HepG2 (cell line): ENCODE data around the gene ANKRD6. TPM values are rescaled to one million over a fixed set of nuclear protein-coding genes. Genes with fewer than 3 reads are reported as not detected.

ENCODE experiments used
- ATAC-seq: fragments of 200-7000 bp; cut with Tn5 transposase; 3 replicates; pipeline ENCODE4 v1.9.1; 2020; ENCODE audit warnings: mild to moderate bottlenecking, moderate library complexity
- BruUV-seq: library from RNA; stranded (reverse); fragments of 400-500 nt; replicated peaks from 2 replicates; lab custom pipeline; 2021; lab: Mats Ljungman, UMichigan
- CTCF ChIA-PET: fragments of 300-600 bp; formaldehyde crosslinking; extraction: SDS; loops from one replicate; lab custom pipeline; 2021; ENCODE audit warnings: low total read pairs, inconsistent platforms, low intra/inter-chr PET ratio; lab: Yijun Ruan, JAX
- POLR2A ChIA-PET: fragments of 350-600 bp; sonication (Branson Sonifier 250); formaldehyde crosslinking; loops from one replicate; lab custom pipeline; 2020; ENCODE audit warnings: antibody characterized with exemption, inconsistent platforms; lab: Yijun Ruan, JAX
- DNase-seq: peaks from one replicate; pipeline ENCODE4 v3.0.0-alpha.2; 2015; ENCODE audit warnings: low spot score
- FAIRE-seq: peaks from 3 replicates; lab custom pipeline; 2011; peaks lifted over from hg19 to GRCh38; lab: Jason Lieb, UNC
- H2AFZ ChIP-seq: one replicate; pipeline ENCODE4 v1.6.1; 2011; ENCODE audit warnings: low read length, inconsistent platforms
- H3K27ac ChIP-seq: fragments of 300-600 bp; 3 replicates; pipeline ENCODE4 v1.8.0; 2011; ENCODE audit warnings: mixed run types, mild to moderate bottlenecking, mixed read lengths, low read length, inconsistent platforms; ENCODE audit not compliant: insufficient read depth; ENCODE audit errors: extremely low read length
- H3K27me3 ChIP-seq, 2 experiments: fragments of 200-600 bp in 1 of 2; 2 replicates in 1 of 2; 3 replicates in 1 of 2; pipeline versions ENCODE4 v1.6.0 to v1.8.0; 2011; ENCODE audit warnings: low read length in 2 of 2, mild to moderate bottlenecking in 2 of 2, moderate library complexity in 2 of 2, inconsistent platforms in 1 of 2; ENCODE audit not compliant: insufficient read depth in 2 of 2, control insufficient read depth in 1 of 2
- H3K36me3 ChIP-seq, 2 experiments: fragments of 200-600 bp in 1 of 2; replicated peaks in 1 of 2; 2 replicates in 1 of 2; 3 replicates in 1 of 2; pipeline versions ENCODE4 v1.5.1 to v1.8.0; 2011; ENCODE audit warnings: low read length in 2 of 2, inconsistent platforms in 1 of 2; ENCODE audit not compliant: insufficient read depth in 2 of 2, control insufficient read depth in 1 of 2
- H3K4me1 ChIP-seq: 2 replicates; pipeline ENCODE4 v1.5.1; 2012; ENCODE audit warnings: low read length, inconsistent platforms; ENCODE audit not compliant: insufficient read depth
- H3K4me2 ChIP-seq: 2 replicates; pipeline ENCODE4 v1.6.0; 2011; ENCODE audit warnings: low read depth, low read length, inconsistent platforms
- H3K4me3 ChIP-seq, 3 experiments: fragments of 200-600 bp in 1 of 3; sonication (generic), shearing (Covaris generic) in 1 of 3; replicated peaks in 1 of 3; 2 replicates each; pipeline ENCODE4 v1.5.1; 2011 to 2016; ENCODE audit warnings: low read length in 3 of 3, inconsistent platforms in 2 of 3, low read depth in 2 of 3, mild to moderate bottlenecking in 2 of 3, control low read depth in 1 of 3, mixed read lengths in 1 of 3; ENCODE audit not compliant: insufficient read depth in 1 of 3
- H3K79me2 ChIP-seq: one replicate; pipeline ENCODE4 v1.6.1; 2011; ENCODE audit warnings: low read length, inconsistent platforms; ENCODE audit not compliant: insufficient read depth
- H3K9ac ChIP-seq: 2 replicates; pipeline ENCODE4 v1.6.0; 2011; ENCODE audit warnings: mild to moderate bottlenecking, low read depth, low read length, inconsistent platforms; ENCODE audit not compliant: insufficient read depth
- H3K9me3 ChIP-seq: 2 replicates; pipeline ENCODE4 v1.5.1; 2012; ENCODE audit warnings: mild to moderate bottlenecking, low read length
- H4K20me1 ChIP-seq: 2 replicates; pipeline ENCODE4 v1.6.0; 2011; ENCODE audit warnings: inconsistent platforms, mild to moderate bottlenecking, low read length, moderate library complexity; ENCODE audit not compliant: insufficient read depth
- ASH2L ChIP-seq: fragments of 300-600, 200-600 bp; sonication (generic); IDR thresholded peaks from 2 replicates; pipeline ENCODE4 v1.7.0; 2017; ENCODE audit warnings: low read depth, mild to moderate bottlenecking, moderate library complexity, mixed read lengths, low read length; ENCODE audit not compliant: insufficient read length
- ATM ChIP-seq: fragments of 450-650 bp; IDR thresholded peaks from 2 replicates; pipeline ENCODE4 v1.7.1; 2017; ENCODE audit warnings: mild to moderate bottlenecking, borderline replicate concordance
- ISL2 ChIP-seq: sonication (generic); formaldehyde crosslinking; IDR thresholded peaks from 2 replicates; pipeline ENCODE4 v1.5.0; 2020; ENCODE audit warnings: missing genetic modification reagents
- KLF15 ChIP-seq: sonication (generic); formaldehyde crosslinking; IDR thresholded peaks from 2 replicates; pipeline ENCODE4 v1.8.1; 2023; ENCODE audit warnings: borderline replicate concordance, mild to moderate bottlenecking, inconsistent platforms, missing genetic modification reagents, mixed read lengths
- SIX4 ChIP-seq: sonication (generic); formaldehyde crosslinking; IDR thresholded peaks from 2 replicates; pipeline ENCODE4 v1.4.0; 2020; ENCODE audit warnings: missing genetic modification reagents
- ZNF383 ChIP-seq: sonication (generic); formaldehyde crosslinking; IDR thresholded peaks from 2 replicates; pipeline ENCODE4 v1.4.0; 2020; ENCODE audit warnings: missing genetic modification reagents, mild to moderate bottlenecking, borderline replicate concordance
- ZNF468 ChIP-seq: sonication (generic); formaldehyde crosslinking; IDR thresholded peaks from 2 replicates; pipeline ENCODE4 v1.8.0; 2022; ENCODE audit warnings: mild to moderate bottlenecking, moderate library complexity, missing genetic modification reagents
- ZSCAN25 ChIP-seq: sonication (generic); formaldehyde crosslinking; IDR thresholded peaks from 2 replicates; pipeline ENCODE4 v1.8.0; 2022; ENCODE audit warnings: mild to moderate bottlenecking, missing genetic modification reagents
- WGBS: methylation state at CpG from one replicate; pipeline ENCODE4 v1.1.6; 2017; ENCODE audit warnings: low lambda C conversion rate; 5-methylcytosine and 5-hydroxymethylcytosine counted together
- in situ Hi-C: cut with HindIII; loops from 2 replicates; pipeline ENCODE4 v1.10.0; 2017; ENCODE audit warnings: low pct_unique_long_range_greater_than_20kb; ENCODE audit not compliant: extremely low pct_ligation_motif_present
- intact Hi-C: fragments of 100-400 bp; cut with micrococcal nuclease; formaldehyde crosslinking; loops from one replicate; pipeline ENCODE4 v1.10.0; 2022; ENCODE audit not compliant: unreplicated experiment
- polyA plus RNA-seq, 8 experiments: library from polyadenylated mRNA; depleted of rRNA in 3 of 8; stranded (reverse) in 7 of 8; unstranded in 1 of 8; fragments of >200 nt; fragmentation: Illumina TruSeq in 4 of 8; extraction: Trizol in 4 of 8; gene quantifications; 2 replicates each; pipeline versions ENCODE4 v1.2.1 to v1.2.3, GENCODE V29; 2011 to 2016; ENCODE audit warnings: low read depth in 4 of 8, missing spikeins in 1 of 8, mixed read lengths in 1 of 8; ENCODE audit not compliant: insufficient read depth in 1 of 8
- total RNA-seq, 5 experiments: library from RNA; depleted of rRNA; stranded (reverse); fragments of >200 nt; fragmentation: Illumina TruSeq; extraction: Trizol; gene quantifications; 2 replicates each; pipeline ENCODE4 v1.2.3, GENCODE V29; 2016; ENCODE audit warnings: low read depth in 1 of 5
- TF ChIP-seq, protein P1 (sequence below): IDR thresholded peaks from 2 replicates; pipeline ENCODE4 v1.6.1; 2016; ENCODE audit warnings: missing compliant biosample characterization, missing genetic modification reagents, borderline replicate concordance
- TF ChIP-seq, protein P2 (sequence below): sonication (generic); formaldehyde crosslinking; IDR thresholded peaks from 2 replicates; pipeline ENCODE4 v1.5.0; 2020; ENCODE audit warnings: missing genetic modification reagents

ANKRD6 gene
- total and polyA plus RNA-seq, 2 of the 13 experiments (the other 11 are each of a cell fraction or from before 2014, with no cell fraction given), result 0.18 to 0.36 TPM

DNA sequence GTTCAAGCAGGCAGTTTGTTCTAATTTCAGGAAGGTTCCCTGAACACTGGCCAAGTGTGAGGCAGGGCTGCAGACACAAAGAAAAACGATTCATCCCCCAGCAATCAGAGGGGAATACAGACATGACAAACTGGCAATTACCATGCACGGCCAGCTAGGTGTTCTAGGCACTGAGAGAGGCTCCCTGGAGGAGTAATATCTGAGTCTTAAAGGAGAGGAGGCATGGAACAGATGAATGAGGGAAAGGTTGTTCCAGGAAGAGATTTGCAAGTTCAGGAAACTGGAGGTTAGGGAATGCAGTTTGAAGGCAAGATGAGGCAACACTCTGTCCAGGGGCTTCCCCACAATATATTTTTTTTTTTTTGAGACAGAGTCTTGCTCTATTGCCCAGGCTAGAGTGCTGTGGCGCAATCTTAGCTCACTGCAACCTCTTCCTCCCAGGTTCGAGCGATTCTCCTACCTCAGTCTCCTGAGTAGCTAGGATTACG lies 32.0 kb upstream of the ANKRD6 start:
- no TSS peak for BruUV-seq
- in situ Hi-C loops, result no loop called here
- Histone ChIP-seq H3K9ac (no peak overlapping the region), H3K27ac (no peak overlapping the region), H3K4me3 (no peak overlapping the region), H2AFZ (no peak overlapping the region), H3K79me2 (no peaks in the 10 kb centered on the region), H3K4me1 (no peaks in the 10 kb centered on the region), H3K27me3 (no peaks in the 10 kb centered on the region), H3K4me2 (no peak overlapping the region), H3K9me3 (no peaks in the 10 kb centered on the region), H3K36me3 (no peaks in the 10 kb centered on the region), H4K20me1 (no peaks in the 10 kb centered on the region)
- FAIRE-seq, result no peak
- TF ChIP-seq ASH2L (no peak), ZSCAN25 (no peak), ISL2 (CRISPR knock-in tag) (no peak)
- TF ChIP-seq, protein P1, sequence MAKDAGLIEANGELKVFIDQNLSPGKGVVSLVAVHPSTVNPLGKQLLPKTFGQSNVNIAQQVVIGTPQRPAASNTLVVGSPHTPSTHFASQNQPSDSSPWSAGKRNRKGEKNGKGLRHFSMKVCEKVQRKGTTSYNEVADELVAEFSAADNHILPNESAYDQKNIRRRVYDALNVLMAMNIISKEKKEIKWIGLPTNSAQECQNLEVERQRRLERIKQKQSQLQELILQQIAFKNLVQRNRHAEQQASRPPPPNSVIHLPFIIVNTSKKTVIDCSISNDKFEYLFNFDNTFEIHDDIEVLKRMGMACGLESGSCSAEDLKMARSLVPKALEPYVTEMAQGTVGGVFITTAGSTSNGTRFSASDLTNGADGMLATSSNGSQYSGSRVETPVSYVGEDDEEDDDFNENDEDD, result no peak
- intact Hi-C loops, result no loop called here
- ChIA-PET CTCF (no interaction called here), POLR2A (no interaction called here)
- no peak for DNase-seq
- 49% methylated on average over 6 of the region's 6 CpGs for WGBS
- ATAC-seq, result no peak

DNA sequence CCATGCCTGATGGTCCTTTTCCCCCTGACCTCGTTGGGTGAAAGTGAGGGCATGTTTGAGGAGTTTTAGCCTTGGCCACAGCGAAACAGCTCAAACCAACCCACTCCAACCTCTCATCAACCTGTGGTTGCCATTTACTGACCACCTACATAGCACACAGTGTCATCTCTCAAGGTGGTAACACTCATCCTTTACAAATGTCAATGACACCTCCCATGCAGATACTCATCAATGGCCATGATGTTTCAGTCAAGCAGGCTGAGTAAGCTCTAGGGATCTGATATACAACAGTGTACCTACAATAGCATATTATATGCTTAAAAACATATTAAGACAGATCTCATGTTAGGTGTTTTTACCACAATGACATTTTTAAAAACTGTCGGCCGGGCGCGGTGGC lies 30.2 kb upstream of the ANKRD6 start:
- in situ Hi-C loops, result no loop called here
- WGBS, result 90% methylated on average over 5 of the region's 6 CpGs

More for the DNA sequence above, 30.2 kb upstream of the ANKRD6 start:
- Histone ChIP-seq H3K9me3 (no peaks in the 10 kb centered on the region), H3K4me2 (no peak overlapping the region), H3K27ac (no peak overlapping the region), H3K36me3 (no peaks in the 10 kb centered on the region), H3K4me3 (no peak overlapping the region), H2AFZ (no peak overlapping the region), H3K79me2 (no peaks in the 10 kb centered on the region), H3K4me1 (no peaks in the 10 kb centered on the region), H3K27me3 (no peaks in the 10 kb centered on the region), H3K9ac (no peak overlapping the region), H4K20me1 (no peaks in the 10 kb centered on the region)
- POLR2A ChIA-PET, result no interaction called here
- CTCF ChIA-PET, result no interaction called here
- no TSS peak for BruUV-seq
- TF ChIP-seq, protein P2, sequence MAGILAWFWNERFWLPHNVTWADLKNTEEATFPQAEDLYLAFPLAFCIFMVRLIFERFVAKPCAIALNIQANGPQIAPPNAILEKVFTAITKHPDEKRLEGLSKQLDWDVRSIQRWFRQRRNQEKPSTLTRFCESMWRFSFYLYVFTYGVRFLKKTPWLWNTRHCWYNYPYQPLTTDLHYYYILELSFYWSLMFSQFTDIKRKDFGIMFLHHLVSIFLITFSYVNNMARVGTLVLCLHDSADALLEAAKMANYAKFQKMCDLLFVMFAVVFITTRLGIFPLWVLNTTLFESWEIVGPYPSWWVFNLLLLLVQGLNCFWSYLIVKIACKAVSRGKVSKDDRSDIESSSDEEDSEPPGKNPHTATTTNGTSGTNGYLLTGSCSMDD (CRISPR knock-in tag), result no peak
- no peak for TF ChIP-seq SIX4 (CRISPR knock-in tag)
- TF ChIP-seq ATM, result no peak
- no peak for TF ChIP-seq ZNF468 (CRISPR knock-in tag)
- TF ChIP-seq KLF15 (CRISPR knock-in tag), result no peak
- TF ChIP-seq ZNF383 (CRISPR knock-in tag), result no peak
- FAIRE-seq (no peak), DNase-seq (no peak), ATAC-seq (no peak)
- intact Hi-C loops, result no loop called here
